Measurements from ENCODE around the gene FRZB.
A peak's percentile ranks its signal among the peaks of the same experiment; 100 is the strongest.

FRZB gene, protein sequence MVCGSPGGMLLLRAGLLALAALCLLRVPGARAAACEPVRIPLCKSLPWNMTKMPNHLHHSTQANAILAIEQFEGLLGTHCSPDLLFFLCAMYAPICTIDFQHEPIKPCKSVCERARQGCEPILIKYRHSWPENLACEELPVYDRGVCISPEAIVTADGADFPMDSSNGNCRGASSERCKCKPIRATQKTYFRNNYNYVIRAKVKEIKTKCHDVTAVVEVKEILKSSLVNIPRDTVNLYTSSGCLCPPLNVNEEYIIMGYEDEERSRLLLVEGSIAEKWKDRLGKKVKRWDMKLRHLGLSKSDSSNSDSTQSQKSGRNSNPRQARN

GRCh38 chr2:182866461-182867406, at the start of gene FRZB:
Gene FRZB (minus strand): TSS chr2:182866637. CDS start chr2:182866552, 85 bp downstream.
- no peak within 1 kb of the TSS for H3K9ac ChIP-seq (ENCODE audit: insufficient read length)
- TF ChIP-seq EZH2 (IDR thresholded peaks at IDR 0.05) (no peak), POLR2AphosphoS5 (IDR thresholded peaks at IDR 0.05; ENCODE audit: borderline replicate concordance, low read depth, low read length) (no peak), FOXP2 (optimal IDR thresholded peaks at IDR 0.05; ENCODE audit: control extremely low read depth, extremely low read length, insufficient read depth) (no peak)
- H3K36me3 ChIP-seq (ENCODE audit: insufficient read depth, low read length), result no peaks in the 10 kb centered on the region
- no peaks in the 10 kb centered on the region for H3K9me3 ChIP-seq (ENCODE audit: low read depth, low read length)
- no peak for DNase-seq (ENCODE audit: low read depth, low spot score)
- H3K27ac ChIP-seq, result no peak within 1 kb of the TSS
- no peak within 1 kb of the TSS for H3K4me3 ChIP-seq

- peak overlapping the region; percentile 57; the same call in 1 of the 2 replicates for H3K27ac ChIP-seq
- no peak for DNase-seq (ENCODE audit: low read depth, low spot score)
- H3K4me3 ChIP-seq, result no peak overlapping the region
- H3K9ac ChIP-seq (ENCODE audit: insufficient read length), result no peak overlapping the region
- peaks cover 36% of the 10 kb centered on the region for H3K36me3 ChIP-seq (ENCODE audit: insufficient read depth, low read length)
- no peaks in the 10 kb centered on the region for H3K9me3 ChIP-seq (ENCODE audit: low read depth, low read length)
- TF ChIP-seq FOXP2 (optimal IDR thresholded peaks at IDR 0.05; ENCODE audit: control extremely low read depth, extremely low read length, insufficient read depth) (no peak), EZH2 (IDR thresholded peaks at IDR 0.05) (no peak), POLR2AphosphoS5 (IDR thresholded peaks at IDR 0.05; ENCODE audit: borderline replicate concordance, low read depth, low read length) (no peak)
These were observed 49.2 kb upstream of the FRZB start for GRCh38 chr2:182915369-182916326.

DNA sequence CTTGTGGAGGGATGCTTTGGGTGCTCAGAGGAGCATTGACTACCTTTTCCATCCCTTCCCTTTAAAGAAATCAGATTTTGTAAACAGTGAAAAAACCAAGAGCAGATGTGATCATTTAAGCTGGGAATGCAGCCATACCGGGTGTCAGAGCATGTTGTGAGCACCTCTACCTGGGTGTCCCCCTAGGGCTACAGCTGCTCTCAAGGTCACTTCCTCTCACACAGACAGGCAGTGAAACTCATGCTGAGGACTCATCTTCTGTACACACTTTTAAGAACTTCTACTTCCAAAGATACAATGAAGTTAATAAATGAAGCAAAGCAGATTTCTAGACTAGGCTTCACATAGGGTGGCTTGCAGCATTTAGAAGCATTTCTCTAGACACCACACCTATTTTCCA, 48.4 kb upstream of the FRZB start:
- no peak for DNase-seq (ENCODE audit: low read depth, low spot score)
- no peak overlapping the region for H3K9ac ChIP-seq (ENCODE audit: insufficient read length)
- no peaks in the 10 kb centered on the region for H3K9me3 ChIP-seq (ENCODE audit: low read depth, low read length)
- H3K27ac ChIP-seq, result peak overlapping the region; percentile 57
- TF ChIP-seq EZH2 (IDR thresholded peaks at IDR 0.05) (no peak), POLR2AphosphoS5 (IDR thresholded peaks at IDR 0.05; ENCODE audit: borderline replicate concordance, low read depth, low read length) (no peak), FOXP2 (optimal IDR thresholded peaks at IDR 0.05; ENCODE audit: control extremely low read depth, extremely low read length, insufficient read depth) (no peak)
- peaks cover 36% of the 10 kb centered on the region for H3K36me3 ChIP-seq (ENCODE audit: insufficient read depth, low read length)
- H3K4me3 ChIP-seq, result no peak overlapping the region

DNA sequence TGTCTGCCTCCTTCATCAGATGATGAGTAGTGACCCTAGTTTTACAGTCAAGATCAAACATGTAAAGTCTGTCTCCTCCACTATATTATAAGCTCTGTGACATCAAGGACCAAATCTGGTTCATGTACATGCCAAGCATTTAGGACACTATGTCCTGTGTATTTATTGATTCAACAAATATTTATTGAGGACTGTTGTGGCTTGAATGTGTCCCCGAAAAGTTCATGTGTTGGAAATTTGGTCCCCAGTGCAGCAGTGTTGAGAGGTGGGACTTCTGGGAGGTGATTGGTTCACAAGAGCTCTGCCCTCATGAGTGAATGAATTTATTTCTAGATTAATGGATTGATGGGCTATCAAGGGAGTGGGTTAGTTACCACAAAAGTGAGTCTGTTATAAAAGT, 46.6 kb upstream of the FRZB start:
- no peak for DNase-seq (ENCODE audit: low read depth, low spot score)
- H3K36me3 ChIP-seq (ENCODE audit: insufficient read depth, low read length), result peaks cover 44% of the 10 kb centered on the region

DNA sequence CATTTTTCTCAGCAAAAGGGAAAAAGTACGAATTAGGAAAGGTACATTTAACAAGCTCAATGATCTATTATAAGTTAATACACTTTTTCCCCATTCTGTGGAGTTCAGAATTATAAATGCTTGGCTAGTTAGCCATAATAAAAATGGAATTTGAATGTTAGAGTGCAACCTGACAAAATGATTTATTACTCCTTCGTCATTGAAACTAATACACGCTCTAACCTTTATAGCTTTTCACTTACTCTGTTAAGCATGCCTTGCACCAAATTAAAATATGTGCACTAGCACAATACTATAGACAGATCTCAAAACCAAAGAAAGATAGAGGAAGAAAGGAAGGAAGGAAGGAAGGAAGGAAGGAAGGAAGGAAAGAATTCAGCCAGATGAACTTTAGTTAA, 46.1 kb upstream of the FRZB start:
- H3K27ac ChIP-seq, result peak overlapping the region; percentile 93
- TF ChIP-seq POLR2AphosphoS5 (IDR thresholded peaks at IDR 0.05; ENCODE audit: borderline replicate concordance, low read depth, low read length) (0 out of 2 replicates have a peak, but pooled peaks have one; percentile 42), EZH2 (IDR thresholded peaks at IDR 0.05) (no peak)
- peaks cover 44% of the 10 kb centered on the region for H3K36me3 ChIP-seq (ENCODE audit: insufficient read depth, low read length)
- peak; percentile 94 for DNase-seq (ENCODE audit: low read depth, low spot score)
- peak overlapping the region; percentile 50 for H3K4me3 ChIP-seq
- no peaks in the 10 kb centered on the region for H3K9me3 ChIP-seq (ENCODE audit: low read depth, low read length)
- H3K9ac ChIP-seq (ENCODE audit: insufficient read length), result no peak overlapping the region

More for the DNA sequence above, 46.6 kb upstream of the FRZB start:
- peak overlapping the region; percentile 36 for H3K4me3 ChIP-seq
- no peaks in the 10 kb centered on the region for H3K9me3 ChIP-seq (ENCODE audit: low read depth, low read length)
- peak overlapping the region; percentile 93 for H3K27ac ChIP-seq
- no peak overlapping the region for H3K9ac ChIP-seq (ENCODE audit: insufficient read length)
- TF ChIP-seq EZH2 (IDR thresholded peaks at IDR 0.05) (no peak), POLR2AphosphoS5 (IDR thresholded peaks at IDR 0.05; ENCODE audit: borderline replicate concordance, low read depth, low read length) (no peak), FOXP2 (optimal IDR thresholded peaks at IDR 0.05; ENCODE audit: control extremely low read depth, extremely low read length, insufficient read depth) (no peak)

DNA sequence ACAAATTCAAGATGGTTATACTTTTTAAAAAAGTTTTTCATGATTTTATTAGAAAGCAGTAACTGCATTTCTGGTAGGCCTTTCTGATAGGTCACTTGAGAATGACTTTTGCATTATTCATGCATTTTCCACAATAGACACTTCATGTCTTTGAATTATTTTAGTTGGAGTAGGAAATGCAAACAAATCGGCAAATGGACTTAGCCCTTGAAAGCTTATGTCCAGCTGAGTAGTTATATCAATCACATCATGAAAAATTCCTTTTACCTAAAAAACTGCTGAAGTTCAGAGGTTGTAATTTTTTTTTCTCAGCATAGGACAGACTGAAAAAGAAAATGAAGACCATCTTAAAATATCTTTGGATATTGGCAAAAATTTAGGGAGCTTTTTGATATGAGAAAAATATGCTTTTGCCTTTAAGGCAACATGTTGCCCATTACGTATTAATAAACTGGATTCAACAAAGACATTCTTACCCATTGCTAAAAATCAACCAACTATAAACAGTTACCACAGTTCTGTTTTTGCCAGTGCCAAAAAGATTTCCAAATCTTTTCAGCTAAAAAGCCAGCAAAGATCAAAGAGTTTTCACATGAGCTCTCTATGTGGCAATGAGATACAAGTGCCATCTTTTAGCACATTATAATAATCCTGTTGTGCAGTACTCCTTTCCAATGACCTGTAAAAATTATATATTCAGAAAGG, 45.5 kb upstream of the FRZB start:
- peak overlapping the region; percentile 50 for H3K4me3 ChIP-seq
- peak overlapping the region; percentile 93 for H3K27ac ChIP-seq
- H3K36me3 ChIP-seq (ENCODE audit: insufficient read depth, low read length), result peaks cover 42% of the 10 kb centered on the region
- no peak for DNase-seq (ENCODE audit: low read depth, low spot score)
- H3K9me3 ChIP-seq (ENCODE audit: low read depth, low read length), result no peaks in the 10 kb centered on the region
- H3K9ac ChIP-seq (ENCODE audit: insufficient read length), result peak overlapping the region; percentile 33
- no peak for TF ChIP-seq EZH2 (IDR thresholded peaks at IDR 0.05)
- no peak for TF ChIP-seq FOXP2 (optimal IDR thresholded peaks at IDR 0.05; ENCODE audit: control extremely low read depth, extremely low read length, insufficient read depth)
- no peak for TF ChIP-seq POLR2AphosphoS5 (IDR thresholded peaks at IDR 0.05; ENCODE audit: borderline replicate concordance, low read depth, low read length)

DNA sequence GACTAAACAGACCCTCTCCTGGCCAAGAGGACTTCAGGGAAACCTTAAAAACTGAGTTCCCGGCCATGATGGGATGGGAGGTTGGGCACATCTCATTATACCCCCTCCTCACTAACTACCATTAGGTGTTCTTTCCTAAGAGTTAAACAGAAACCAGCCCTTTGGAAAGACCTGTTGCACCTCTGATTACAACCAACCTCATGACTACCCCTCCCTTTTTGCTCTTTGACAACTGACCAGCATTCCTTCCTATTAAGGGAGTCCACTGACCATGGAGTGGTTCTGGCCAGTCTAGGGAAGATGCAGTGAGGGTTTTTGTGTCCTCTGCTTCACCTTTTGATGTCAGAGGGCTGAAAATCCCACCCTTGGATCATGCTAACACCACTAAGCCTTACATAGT, 44.5 kb upstream of the FRZB start:
- no peak overlapping the region for H3K9ac ChIP-seq (ENCODE audit: insufficient read length)
- DNase-seq (ENCODE audit: low read depth, low spot score), result no peak
- H3K36me3 ChIP-seq (ENCODE audit: insufficient read depth, low read length), result peaks cover 41% of the 10 kb centered on the region
- no peaks in the 10 kb centered on the region for H3K9me3 ChIP-seq (ENCODE audit: low read depth, low read length)
- TF ChIP-seq POLR2AphosphoS5 (IDR thresholded peaks at IDR 0.05; ENCODE audit: borderline replicate concordance, low read depth, low read length), result no peak
- no peak for TF ChIP-seq FOXP2 (optimal IDR thresholded peaks at IDR 0.05; ENCODE audit: control extremely low read depth, extremely low read length, insufficient read depth)
- TF ChIP-seq EZH2 (IDR thresholded peaks at IDR 0.05), result no peak
- no peak overlapping the region for H3K4me3 ChIP-seq
- H3K27ac ChIP-seq, result no peak overlapping the region

All from SK-N-MC (cell line).